ENCODE data around the gene CCSER1.

GRCh38 chr4:90124276-90124675 is 2.9 kb upstream of the CCSER1 start:
- TF ChIP-seq POLR2A (IDR thresholded peaks at IDR 0.05; ENCODE audit: low read depth, low read length), result no peak
- TF ChIP-seq POLR2AphosphoS5 (IDR thresholded peaks at IDR 0.05; ENCODE audit: low read depth, low read length), result no peak
